Tibial nerve (tissue), 4 donors: ENCODE results near the gene ST6GALNAC3. TPM values are rescaled to one million over a fixed set of nuclear protein-coding genes. Genes with fewer than 3 reads are reported as not detected.

Experiments
- DNase-seq, 2 donors: peaks; one replicate each; pipeline ENCODE4 v3.0.0-alpha.2; 2019; ENCODE audit warnings: low spot score in 2 of 2
- H3K27ac ChIP-seq, 4 donors: fragments of 200-600 bp; sonication (generic) in 3 of 4; one replicate each; pipeline ENCODE4 v1.5.1; 2017 to 2019; ENCODE audit warnings: mild to moderate bottlenecking in 1 of 4
- H3K27me3 ChIP-seq, 2 donors: fragments of 200-600 bp; sonication (generic) in 1 of 2; one replicate each; pipeline versions ENCODE4 v1.5.1 to v1.6.0; 2017 to 2019
- H3K36me3 ChIP-seq, 3 donors: fragments of 200-600 bp; sonication (generic); one replicate each; pipeline ENCODE4 v1.5.1; 2018 to 2019
- H3K4me1 ChIP-seq, 4 donors: fragments of 200-600 bp; sonication (generic) in 3 of 4; one replicate each; pipeline ENCODE4 v1.5.1; 2017 to 2019
- H3K4me3 ChIP-seq, 4 donors: fragments of 200-600 bp; sonication (generic) in 3 of 4; one replicate each; pipeline ENCODE4 v1.5.1; 2017 to 2019; ENCODE audit warnings: mild to moderate bottlenecking in 1 of 4, moderate library complexity in 1 of 4
- H3K9me3 ChIP-seq, 4 donors: fragments of 200-600 bp; sonication (generic) in 3 of 4; one replicate each; pipeline ENCODE4 v1.5.1; 2017 to 2019
- EP300 ChIP-seq, 2 donors: sonication (generic); formaldehyde crosslinking; IDR thresholded peaks; one replicate each; pipeline ENCODE4 v1.6.1; 2017; ENCODE audit warnings: antibody characterized with exemption in 2 of 2, mild to moderate bottlenecking in 1 of 2
- POLR2A ChIP-seq, 2 donors: fragments of 450-650 bp; IDR thresholded peaks; one replicate each; pipeline ENCODE4 v1.6.1; 2017; ENCODE audit warnings: antibody characterized with exemption in 2 of 2, mild to moderate bottlenecking in 2 of 2, moderate library complexity in 2 of 2
- WGBS, 2 donors: methylation state at CpG; one replicate each; pipeline ENCODE4 v1.1.5; 2018; 5-methylcytosine and 5-hydroxymethylcytosine counted together
- total RNA-seq, 4 donors: library from RNA; depleted of rRNA; stranded (reverse); fragments of >200 nt; gene quantifications; one replicate each; pipeline ENCODE4 v1.1.0, GENCODE V29; 2016
- TF ChIP-seq, protein P1 (sequence below), 5 experiments: fragments of 200-600 bp in 3 of 5; fragments of 450-650 bp in 2 of 5; sonication (generic) in 3 of 5; IDR thresholded peaks; one replicate each; pipeline ENCODE4 v1.5.1; 2016 to 2019; ENCODE audit warnings: antibody characterized with exemption in 5 of 5, mild to moderate bottlenecking in 3 of 5, moderate library complexity in 2 of 5

The ST6GALNAC3 gene
- total RNA-seq, 4 donors from 2014 or later: 2.7 to 6.6 (median 4.9) TPM

DNA sequence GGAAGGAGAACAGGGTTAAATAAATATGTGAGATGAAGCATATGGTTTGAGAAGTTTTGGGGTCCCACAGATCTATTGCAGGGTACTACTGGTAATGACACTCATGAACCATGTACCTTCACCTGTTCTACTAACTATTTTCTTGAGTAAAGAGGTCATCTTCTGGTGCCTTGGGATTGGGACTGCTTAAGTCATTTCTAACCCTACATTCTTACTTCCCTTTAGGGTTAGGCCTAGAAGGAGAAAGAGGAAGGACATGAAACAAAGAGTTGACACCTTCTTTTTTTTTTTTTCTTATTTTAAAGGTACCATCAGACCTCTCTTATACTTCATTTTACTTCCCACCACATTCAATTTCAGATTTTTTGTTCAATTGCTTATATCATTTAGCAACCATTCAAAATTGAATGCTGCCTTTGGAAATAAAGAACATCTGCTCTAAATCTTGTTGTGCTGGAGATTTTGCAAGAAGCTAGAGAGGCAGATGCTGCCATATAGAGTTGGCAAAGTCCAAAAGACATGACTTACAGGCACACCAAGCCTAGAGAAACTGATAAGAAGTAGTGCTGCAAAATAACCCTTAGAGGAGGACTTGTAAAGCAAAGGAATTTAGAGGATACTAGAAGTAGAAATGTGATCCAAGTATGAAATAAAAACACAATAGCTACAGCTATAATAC lies 418.3 kb downstream of the ST6GALNAC3 start:
- TF ChIP-seq, protein P1, sequence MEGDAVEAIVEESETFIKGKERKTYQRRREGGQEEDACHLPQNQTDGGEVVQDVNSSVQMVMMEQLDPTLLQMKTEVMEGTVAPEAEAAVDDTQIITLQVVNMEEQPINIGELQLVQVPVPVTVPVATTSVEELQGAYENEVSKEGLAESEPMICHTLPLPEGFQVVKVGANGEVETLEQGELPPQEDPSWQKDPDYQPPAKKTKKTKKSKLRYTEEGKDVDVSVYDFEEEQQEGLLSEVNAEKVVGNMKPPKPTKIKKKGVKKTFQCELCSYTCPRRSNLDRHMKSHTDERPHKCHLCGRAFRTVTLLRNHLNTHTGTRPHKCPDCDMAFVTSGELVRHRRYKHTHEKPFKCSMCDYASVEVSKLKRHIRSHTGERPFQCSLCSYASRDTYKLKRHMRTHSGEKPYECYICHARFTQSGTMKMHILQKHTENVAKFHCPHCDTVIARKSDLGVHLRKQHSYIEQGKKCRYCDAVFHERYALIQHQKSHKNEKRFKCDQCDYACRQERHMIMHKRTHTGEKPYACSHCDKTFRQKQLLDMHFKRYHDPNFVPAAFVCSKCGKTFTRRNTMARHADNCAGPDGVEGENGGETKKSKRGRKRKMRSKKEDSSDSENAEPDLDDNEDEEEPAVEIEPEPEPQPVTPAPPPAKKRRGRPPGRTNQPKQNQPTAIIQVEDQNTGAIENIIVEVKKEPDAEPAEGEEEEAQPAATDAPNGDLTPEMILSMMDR (IDR thresholded peaks at IDR 0.05): no peak
- TF ChIP-seq POLR2A (IDR thresholded peaks at IDR 0.05): no peak
- no peak overlapping the region for H3K27ac ChIP-seq
- H3K36me3 ChIP-seq: no peaks in the 10 kb centered on the region
- H3K27me3 ChIP-seq: no peaks in the 10 kb centered on the region
- no peaks in the 10 kb centered on the region for H3K4me1 ChIP-seq
- H3K4me3 ChIP-seq: no peak overlapping the region
- DNase-seq: no peak
- no peaks in the 10 kb centered on the region for H3K9me3 ChIP-seq

DNA sequence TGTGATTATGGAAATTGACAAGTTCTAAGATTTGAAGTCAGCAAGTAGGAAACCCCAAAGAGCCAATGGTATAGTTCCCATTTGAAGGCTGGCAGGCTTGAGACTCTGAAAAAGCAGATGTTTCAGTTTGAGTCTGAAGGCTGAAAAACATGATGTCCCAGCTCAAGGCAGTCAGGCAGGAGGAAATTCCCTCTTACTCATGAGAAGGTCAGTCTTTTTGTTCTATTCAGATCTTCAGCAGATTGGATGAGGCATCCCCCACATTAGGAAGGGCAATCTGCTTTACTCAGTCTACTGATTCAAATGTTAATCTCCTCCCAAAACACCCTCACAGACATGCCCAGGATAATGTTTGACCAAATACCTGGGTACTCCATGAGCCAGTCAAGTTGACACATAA lies 420.3 kb downstream of the ST6GALNAC3 start:
- Histone ChIP-seq H3K4me3 (no peak overlapping the region), H3K27me3 (no peaks in the 10 kb centered on the region), H3K27ac (no peak overlapping the region), H3K4me1 (no peaks in the 10 kb centered on the region), H3K36me3 (no peaks in the 10 kb centered on the region), H3K9me3 (no peaks in the 10 kb centered on the region)
- TF ChIP-seq EP300 (IDR thresholded peaks at IDR 0.05) (no peak), POLR2A (IDR thresholded peaks at IDR 0.05) (no peak)
- TF ChIP-seq, protein P1 (IDR thresholded peaks at IDR 0.05): no peak
- DNase-seq: no peak

DNA sequence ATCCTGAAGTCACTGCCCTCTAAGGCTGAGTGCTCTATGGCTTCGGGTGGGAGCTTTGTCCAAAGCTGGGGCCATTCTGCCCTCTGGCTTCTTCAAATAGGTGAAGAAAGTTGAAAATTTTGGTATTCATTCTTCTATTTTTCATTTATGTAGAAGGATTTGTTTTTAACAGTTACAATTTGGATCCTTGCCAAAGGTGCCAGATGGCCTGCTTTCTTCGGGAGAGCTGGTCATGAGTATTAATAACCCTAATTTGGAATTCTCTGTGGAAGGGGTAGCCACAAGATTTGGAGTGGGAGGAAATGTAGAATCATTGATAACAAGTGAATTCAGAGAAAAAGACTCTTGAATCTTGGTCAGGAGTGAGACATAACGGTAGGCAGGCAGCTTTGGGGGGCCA lies 422.3 kb downstream of the ST6GALNAC3 start:
- DNase-seq: no peak
- Histone ChIP-seq H3K4me3 (no peak overlapping the region), H3K9me3 (no peaks in the 10 kb centered on the region), H3K4me1 (no peaks in the 10 kb centered on the region), H3K36me3 (no peaks in the 10 kb centered on the region), H3K27me3 (no peaks in the 10 kb centered on the region), H3K27ac (no peak overlapping the region)
- TF ChIP-seq POLR2A (IDR thresholded peaks at IDR 0.05) (no peak), EP300 (IDR thresholded peaks at IDR 0.05) (no peak)
- TF ChIP-seq, protein P1 (IDR thresholded peaks at IDR 0.05): no peak
- 56 to 60% methylated on average over 3 of the region's 3 CpGs for WGBS, 2 donors

DNA sequence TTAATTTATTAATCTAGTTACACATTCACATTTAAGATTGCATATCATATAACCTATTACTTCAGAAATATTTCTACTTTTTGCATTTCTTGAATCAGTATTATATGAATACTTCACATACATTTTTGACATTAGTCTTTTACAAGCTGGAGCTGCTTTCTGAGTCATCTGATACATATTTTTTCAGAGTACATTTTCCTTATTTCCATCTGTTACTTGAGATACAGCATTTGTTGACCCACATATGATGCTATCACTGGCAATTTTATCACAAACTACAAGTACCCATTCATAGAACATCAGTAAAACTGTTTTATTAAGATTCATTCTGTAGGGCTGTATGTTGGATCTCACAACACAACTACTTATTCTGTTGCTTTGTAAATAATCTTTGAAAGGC lies 425.6 kb downstream of the ST6GALNAC3 start:
- Histone ChIP-seq H3K27me3 (no peaks in the 10 kb centered on the region), H3K4me1 (no peaks in the 10 kb centered on the region), H3K27ac (no peak overlapping the region), H3K4me3 (no peak overlapping the region), H3K36me3 (no peaks in the 10 kb centered on the region), H3K9me3 (no peaks in the 10 kb centered on the region)
- DNase-seq: no peak
- TF ChIP-seq EP300 (IDR thresholded peaks at IDR 0.05): no peak
- TF ChIP-seq POLR2A (IDR thresholded peaks at IDR 0.05): no peak
- TF ChIP-seq, protein P1 (IDR thresholded peaks at IDR 0.05): no peak

DNA sequence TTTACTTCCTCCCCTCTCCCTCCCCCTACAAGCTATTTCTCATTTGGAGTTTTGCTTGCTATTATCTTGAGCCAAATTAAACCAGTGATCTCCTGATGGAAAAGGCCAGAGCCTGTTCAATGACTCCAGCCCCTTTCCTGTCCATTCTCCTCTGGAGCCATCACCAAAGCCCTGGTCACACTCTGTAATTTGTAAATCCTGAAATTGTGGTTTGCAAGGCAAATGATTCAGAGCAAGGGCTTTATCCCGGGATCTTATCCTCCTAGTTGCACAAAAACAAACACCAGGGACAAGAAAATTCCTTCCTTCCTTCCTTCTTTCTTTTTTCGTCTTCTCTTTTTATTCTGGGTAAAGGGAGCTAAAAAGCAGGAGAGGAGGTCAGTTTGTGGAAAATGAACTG lies 426.6 kb downstream of the ST6GALNAC3 start:
- no peak overlapping the region for H3K27ac ChIP-seq
- no peaks in the 10 kb centered on the region for H3K4me1 ChIP-seq
- H3K9me3 ChIP-seq: no peaks in the 10 kb centered on the region
- no peak overlapping the region for H3K4me3 ChIP-seq
- H3K27me3 ChIP-seq: no peaks in the 10 kb centered on the region
- TF ChIP-seq POLR2A (IDR thresholded peaks at IDR 0.05) (no peak), EP300 (IDR thresholded peaks at IDR 0.05) (no peak)
- TF ChIP-seq, protein P1 (IDR thresholded peaks at IDR 0.05): no peak
- no peak for DNase-seq
- H3K36me3 ChIP-seq: no peaks in the 10 kb centered on the region
- 49 to 50% methylated on average over 2 of the region's 2 CpGs for WGBS, 2 donors
